Endodermal cell (in vitro differentiated cells): ENCODE measurements around the gene PLCB1. TPM values are rescaled to one million over a fixed set of nuclear protein-coding genes. Genes with fewer than 3 reads are reported as not detected.

Experiments used
- DNase-seq: peaks from one replicate; pipeline ENCODE4 v3.0.0-alpha.2; 2017
- H3K27ac ChIP-seq: 2 replicates; pipeline ENCODE4 v1.5.1; 2013; ENCODE audit warnings: mild to moderate bottlenecking, low read depth, low read length, moderate library complexity
- H3K27me3 ChIP-seq: 2 replicates; pipeline ENCODE4 v1.6.1; 2013; ENCODE audit warnings: mild to moderate bottlenecking, low read length, moderate library complexity; ENCODE audit not compliant: insufficient read depth, control insufficient read depth, poor library complexity, severe bottlenecking
- H3K36me3 ChIP-seq: 2 replicates; pipeline ENCODE4 v1.7.0; 2013; ENCODE audit warnings: mild to moderate bottlenecking, low read length, moderate library complexity; ENCODE audit not compliant: control insufficient read depth, insufficient read depth
- H3K4me1 ChIP-seq: one replicate; pipeline ENCODE4 v1.7.0; 2013; ENCODE audit warnings: low read length; ENCODE audit not compliant: control insufficient read depth, insufficient read depth
- H3K4me3 ChIP-seq: 2 replicates; pipeline ENCODE4 v1.5.1; 2013; ENCODE audit warnings: mild to moderate bottlenecking, low read length, moderate library complexity
- H3K9ac ChIP-seq: 2 replicates; pipeline ENCODE4 v1.6.1; 2013; ENCODE audit warnings: mild to moderate bottlenecking, low read length, moderate library complexity; ENCODE audit not compliant: poor library complexity, severe bottlenecking; ENCODE audit errors: extremely low read depth
- H3K9me3 ChIP-seq: 2 replicates; pipeline ENCODE4 v1.6.1; 2013; ENCODE audit warnings: mild to moderate bottlenecking, low read length, moderate library complexity; ENCODE audit not compliant: control insufficient read depth
- H3K27ac Mint-ChIP-seq: 2 replicates; pipeline ENCODE4 v1.8.0; 2020; ENCODE audit warnings: mixed read lengths
- H3K27me3 Mint-ChIP-seq: 2 replicates; pipeline ENCODE4 v1.8.0; 2021; ENCODE audit warnings: mild to moderate bottlenecking, mixed read lengths; ENCODE audit not compliant: insufficient read depth
- H3K36me3 Mint-ChIP-seq: 2 replicates; pipeline ENCODE4 v1.8.0; 2020; ENCODE audit warnings: low read depth, mixed read lengths
- H3K4me1 Mint-ChIP-seq: 2 replicates; pipeline ENCODE4 v1.8.0; 2020; ENCODE audit warnings: mixed read lengths
- H3K4me3 Mint-ChIP-seq: 2 replicates; pipeline ENCODE4 v1.8.0; 2020; ENCODE audit warnings: mild to moderate bottlenecking, moderate library complexity, mixed read lengths
- H3K9me3 Mint-ChIP-seq: 2 replicates; pipeline ENCODE4 v1.8.0; 2020; ENCODE audit warnings: mild to moderate bottlenecking, mixed read lengths
- WGBS, 2 experiments: methylation state at CpG; one replicate each; pipeline versions ENCODE4 v1.1.5 to v1.1.7; 2013; ENCODE audit warnings: missing lambda C conversion rate in 2 of 2, mixed read lengths in 1 of 2; ENCODE audit not compliant: insufficient coverage in 1 of 2, insufficient read length in 1 of 2; 5-methylcytosine and 5-hydroxymethylcytosine counted together
- total RNA-seq, 2 donors: library from RNA; stranded (reverse); fragmentation: NEBNext Ultra II Directional in 1 of 2; extraction: Animal tissue kit (Norgen Biotek cat#: 25700) in 1 of 2; gene quantifications; 2 replicates in 1 of 2; 3 replicates in 1 of 2; pipeline ENCODE4 v1.2.1, GENCODE V29; 2021
- TF ChIP-seq, protein P1 (sequence below): fragments of 200-600 bp; sonication (generic); conservative IDR thresholded peaks from 2 replicates; pipeline ENCODE4 v1.5.0; 2021; ENCODE audit warnings: antibody characterized with exemption, mild to moderate bottlenecking

PLCB1 gene
- total RNA-seq, 2 donors from 2014 or later = 15.3 to 16.5 TPM

DNA sequence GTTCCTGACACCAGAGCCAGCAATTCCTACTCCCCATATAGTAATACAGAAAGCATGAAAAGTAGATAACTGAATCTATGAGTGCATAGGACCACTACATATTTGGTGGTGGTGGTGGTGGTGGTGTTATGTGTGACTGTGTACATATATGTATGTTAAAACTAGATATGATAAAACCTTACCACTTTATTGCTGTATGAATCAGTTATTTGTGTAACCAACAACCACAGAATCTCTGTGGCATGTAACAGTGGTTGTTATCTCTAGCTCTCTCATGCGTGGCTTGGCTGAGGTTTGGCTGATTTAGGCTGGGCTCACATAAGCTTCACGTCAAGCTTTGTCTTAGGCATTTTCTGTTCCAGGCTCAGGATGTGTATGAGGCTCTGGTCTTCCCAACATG, 55.7 kb downstream of the PLCB1 start:
- Mint-ChIP-seq H3K27me3 (no peaks in the 10 kb centered on the region), H3K36me3 (no peaks in the 10 kb centered on the region), H3K9me3 (no peaks in the 10 kb centered on the region), H3K4me3 (no peak overlapping the region), H3K4me1 (no peaks in the 10 kb centered on the region), H3K27ac (no peak overlapping the region)
- TF ChIP-seq, protein P1, sequence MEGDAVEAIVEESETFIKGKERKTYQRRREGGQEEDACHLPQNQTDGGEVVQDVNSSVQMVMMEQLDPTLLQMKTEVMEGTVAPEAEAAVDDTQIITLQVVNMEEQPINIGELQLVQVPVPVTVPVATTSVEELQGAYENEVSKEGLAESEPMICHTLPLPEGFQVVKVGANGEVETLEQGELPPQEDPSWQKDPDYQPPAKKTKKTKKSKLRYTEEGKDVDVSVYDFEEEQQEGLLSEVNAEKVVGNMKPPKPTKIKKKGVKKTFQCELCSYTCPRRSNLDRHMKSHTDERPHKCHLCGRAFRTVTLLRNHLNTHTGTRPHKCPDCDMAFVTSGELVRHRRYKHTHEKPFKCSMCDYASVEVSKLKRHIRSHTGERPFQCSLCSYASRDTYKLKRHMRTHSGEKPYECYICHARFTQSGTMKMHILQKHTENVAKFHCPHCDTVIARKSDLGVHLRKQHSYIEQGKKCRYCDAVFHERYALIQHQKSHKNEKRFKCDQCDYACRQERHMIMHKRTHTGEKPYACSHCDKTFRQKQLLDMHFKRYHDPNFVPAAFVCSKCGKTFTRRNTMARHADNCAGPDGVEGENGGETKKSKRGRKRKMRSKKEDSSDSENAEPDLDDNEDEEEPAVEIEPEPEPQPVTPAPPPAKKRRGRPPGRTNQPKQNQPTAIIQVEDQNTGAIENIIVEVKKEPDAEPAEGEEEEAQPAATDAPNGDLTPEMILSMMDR = no peak
- H3K27ac ChIP-seq = no peak overlapping the region
- DNase-seq = no peak
- no peaks in the 10 kb centered on the region for H3K4me1 ChIP-seq
- H3K27me3 ChIP-seq = no peaks in the 10 kb centered on the region
- H3K9ac ChIP-seq = no peak overlapping the region
- no peaks in the 10 kb centered on the region for H3K9me3 ChIP-seq
- WGBS, 2 experiments = 93 to 100% methylated on average over 1 to 2 of the region's 2 CpGs
- no peaks in the 10 kb centered on the region for H3K36me3 ChIP-seq
- no peak overlapping the region for H3K4me3 ChIP-seq

DNA sequence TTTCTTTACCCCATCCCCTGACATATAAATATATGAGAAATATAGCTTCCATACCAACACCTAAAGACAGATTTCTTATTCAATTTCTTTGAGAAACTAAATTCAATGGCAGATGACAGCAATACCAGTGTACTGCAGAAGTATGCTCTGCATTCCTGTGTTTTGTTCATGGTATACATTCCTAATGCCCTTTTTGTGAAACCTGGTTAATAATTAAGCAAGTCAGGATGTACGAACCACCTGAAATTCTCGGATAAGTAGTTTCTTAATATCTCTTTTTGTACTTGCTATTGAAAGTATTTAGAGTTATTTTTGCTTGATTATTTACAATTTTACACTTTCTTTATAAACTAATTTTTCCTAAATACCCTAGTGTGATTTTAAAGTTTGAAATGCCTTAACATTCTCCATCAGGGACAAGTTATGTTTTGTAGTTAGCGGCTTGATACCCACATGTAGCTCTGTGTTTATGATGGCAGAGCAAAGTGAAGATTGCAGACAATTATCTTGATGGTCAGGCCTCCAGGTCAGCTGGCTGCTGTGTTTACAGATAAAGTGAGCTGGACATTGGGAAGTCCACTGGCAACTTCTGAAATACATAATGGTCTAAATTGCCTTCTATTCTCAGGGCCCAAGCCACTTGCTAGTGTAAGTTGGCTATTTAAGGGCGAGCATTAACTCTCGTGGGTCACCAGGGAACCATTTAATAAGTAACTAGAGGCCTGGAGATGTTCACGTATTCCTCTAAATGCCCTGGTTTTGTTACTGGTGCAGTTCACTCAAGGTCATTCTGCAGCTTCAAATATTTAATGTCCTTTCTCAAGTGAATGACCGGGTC, 58.2 kb downstream of the PLCB1 start:
- no peak overlapping the region for H3K4me3 Mint-ChIP-seq
- H3K27me3 ChIP-seq = no peaks in the 10 kb centered on the region
- H3K4me1 ChIP-seq = no peaks in the 10 kb centered on the region

DNA sequence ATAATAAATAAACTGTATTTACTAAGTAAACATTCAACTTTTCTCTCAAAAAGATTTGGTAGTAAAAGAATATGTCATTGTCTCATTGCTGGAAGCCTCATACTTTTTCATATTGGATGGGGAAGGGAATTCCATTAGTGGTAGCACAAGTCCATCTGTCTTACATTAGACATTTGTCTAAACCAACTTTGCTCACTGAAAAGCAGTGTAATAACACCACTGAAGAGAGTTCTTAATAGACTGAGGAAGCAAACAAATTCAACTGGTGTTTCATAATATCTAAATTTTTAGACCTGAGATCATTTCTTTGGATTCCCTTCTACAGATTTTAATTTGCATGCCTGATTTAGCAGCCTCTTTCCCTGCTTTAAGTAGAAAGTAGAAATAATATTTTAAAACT, 62.7 kb downstream of the PLCB1 start:
- H3K27ac ChIP-seq = no peak overlapping the region
- H3K4me3 ChIP-seq = no peak overlapping the region
- Mint-ChIP-seq H3K27ac (no peak overlapping the region), H3K36me3 (peaks cover 5% of the 10 kb centered on the region), H3K4me3 (no peak overlapping the region), H3K27me3 (no peaks in the 10 kb centered on the region), H3K4me1 (no peaks in the 10 kb centered on the region), H3K9me3 (peaks cover 33% of the 10 kb centered on the region)
- no peak overlapping the region for H3K9ac ChIP-seq
- no peaks in the 10 kb centered on the region for H3K4me1 ChIP-seq
- TF ChIP-seq, protein P1 = no peak
- peaks cover 25% of the 10 kb centered on the region for H3K9me3 ChIP-seq
- DNase-seq = no peak
- H3K27me3 ChIP-seq = no peaks in the 10 kb centered on the region
- no peaks in the 10 kb centered on the region for H3K36me3 ChIP-seq

More for the DNA sequence above, 58.2 kb downstream of the PLCB1 start:
- H3K4me3 ChIP-seq = no peak overlapping the region
- TF ChIP-seq, protein P1 = no peak
- no peaks in the 10 kb centered on the region for H3K4me1 Mint-ChIP-seq
- no peaks in the 10 kb centered on the region for H3K27me3 Mint-ChIP-seq
- peaks cover 11% of the 10 kb centered on the region for H3K9me3 Mint-ChIP-seq
- H3K9ac ChIP-seq = no peak overlapping the region
- WGBS, 2 experiments = 90 to 95% methylated on average over 4 to 7 of the region's 7 CpGs
- H3K9me3 ChIP-seq = peaks cover 15% of the 10 kb centered on the region
- DNase-seq = no peak
- H3K36me3 ChIP-seq = no peaks in the 10 kb centered on the region
- H3K36me3 Mint-ChIP-seq = no peaks in the 10 kb centered on the region
- H3K27ac ChIP-seq = no peak overlapping the region
- H3K27ac Mint-ChIP-seq = no peak overlapping the region
